GM18502 (cell line): ENCODE data around the gene PRKN.

ENCODE experiments used
- ATAC-seq: cut with Tn5 transposase; IDR thresholded peaks from one replicate; pipeline ENCODE4 v1.9.1; 2021; ENCODE audit warnings: mild to moderate bottlenecking; ENCODE audit not compliant: unreplicated experiment, poor library complexity

Gene PRKN

DNA sequence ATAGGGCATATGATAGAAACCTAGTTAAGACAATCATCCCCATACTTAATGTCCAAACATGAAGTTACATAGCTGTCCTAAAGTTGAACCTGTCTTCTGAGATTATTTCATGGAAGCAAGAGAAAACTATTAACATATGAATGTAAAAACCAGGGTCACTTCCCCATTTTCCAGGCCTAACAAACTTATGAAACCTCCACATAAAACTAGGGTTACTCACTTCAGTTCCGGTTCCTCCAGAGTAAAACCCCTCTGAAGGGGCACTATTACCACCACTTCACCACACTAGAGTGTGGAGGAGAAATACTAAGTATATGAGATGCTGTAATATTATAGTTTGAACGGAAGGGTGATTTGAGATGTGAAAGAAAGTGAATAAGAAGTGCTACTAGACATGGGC is 14.9 kb downstream of the PRKN start:
- no peak for ATAC-seq

DNA sequence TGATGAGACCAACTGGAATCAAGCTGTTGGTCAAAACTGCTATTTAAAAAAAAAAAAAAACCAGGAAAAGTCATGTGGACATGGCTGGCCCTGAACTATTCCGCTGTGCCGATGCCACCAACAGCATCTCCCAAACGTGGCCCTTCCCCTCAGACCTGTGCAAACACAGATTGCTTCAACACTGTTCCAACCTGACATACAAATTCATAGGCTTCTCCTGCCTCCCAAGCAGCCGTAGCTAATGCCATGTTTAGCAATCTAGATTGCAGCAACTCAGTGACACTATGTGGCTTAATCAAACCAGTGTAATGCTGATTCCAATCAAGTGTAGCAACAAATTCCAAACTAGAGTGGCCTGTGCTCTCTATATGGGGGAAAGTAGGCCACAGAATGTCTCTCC is 16.2 kb downstream of the PRKN start:
- ATAC-seq: no peak

DNA sequence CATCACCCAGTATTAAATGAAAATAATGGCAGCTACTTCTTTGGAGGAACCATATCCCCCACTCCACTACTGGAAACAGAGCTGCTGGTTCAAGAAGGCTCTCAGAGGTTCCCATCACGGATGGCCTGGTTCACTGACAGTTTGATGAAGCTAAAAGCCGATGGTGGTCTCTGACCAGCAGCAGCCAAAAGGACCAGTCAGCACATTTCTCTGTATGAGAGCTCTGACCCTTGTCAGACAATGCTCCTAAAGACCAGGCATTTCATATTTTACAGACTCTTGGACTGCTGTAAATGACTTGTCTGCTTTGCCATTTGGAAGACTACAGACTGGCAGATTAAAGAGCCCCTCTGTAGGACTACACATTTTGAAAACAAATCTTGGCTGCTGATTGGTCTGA is 16.6 kb downstream of the PRKN start:
- ATAC-seq: no peak

GRCh38 chr6:162710419-162710818 is 17.1 kb downstream of the PRKN start:
- ATAC-seq: no peak

DNA sequence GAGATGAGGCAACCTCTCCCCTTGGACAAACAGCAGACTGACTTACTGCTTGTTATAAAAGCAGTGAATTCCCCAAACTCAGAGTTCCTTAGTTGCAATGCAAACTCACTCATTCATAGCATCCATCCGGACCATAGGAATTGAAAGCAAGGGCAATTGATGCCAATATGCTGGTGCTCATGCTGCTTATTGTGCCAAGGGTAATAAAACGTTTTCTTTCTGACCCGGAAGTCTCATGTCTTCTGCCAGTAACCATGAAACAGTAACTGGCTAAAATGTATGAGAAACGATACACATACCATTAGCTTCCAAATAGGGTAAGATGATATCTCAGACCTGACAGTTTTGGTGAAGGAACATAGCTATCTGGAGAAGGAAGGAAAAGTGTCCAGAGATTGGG is 18.1 kb downstream of the PRKN start:
- no peak for ATAC-seq

DNA sequence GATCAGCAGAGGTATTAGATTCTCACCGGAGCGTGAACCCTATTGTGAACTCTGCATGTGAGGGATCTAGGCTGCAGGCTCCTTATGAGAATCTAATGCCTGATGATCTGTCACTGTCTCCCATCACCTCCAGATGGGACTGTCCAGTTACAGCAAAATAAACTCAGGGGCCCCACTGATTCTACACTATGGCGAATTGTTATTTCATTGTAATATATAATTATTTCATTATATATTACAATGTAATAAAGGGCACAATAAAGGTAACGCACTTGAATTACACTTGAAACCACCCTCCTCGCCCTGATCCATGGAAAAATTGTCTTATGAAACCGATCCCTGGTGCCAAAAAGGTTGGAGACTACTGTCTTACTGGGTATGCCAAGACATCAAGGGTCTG is 18.6 kb downstream of the PRKN start:
- ATAC-seq: no peak

DNA sequence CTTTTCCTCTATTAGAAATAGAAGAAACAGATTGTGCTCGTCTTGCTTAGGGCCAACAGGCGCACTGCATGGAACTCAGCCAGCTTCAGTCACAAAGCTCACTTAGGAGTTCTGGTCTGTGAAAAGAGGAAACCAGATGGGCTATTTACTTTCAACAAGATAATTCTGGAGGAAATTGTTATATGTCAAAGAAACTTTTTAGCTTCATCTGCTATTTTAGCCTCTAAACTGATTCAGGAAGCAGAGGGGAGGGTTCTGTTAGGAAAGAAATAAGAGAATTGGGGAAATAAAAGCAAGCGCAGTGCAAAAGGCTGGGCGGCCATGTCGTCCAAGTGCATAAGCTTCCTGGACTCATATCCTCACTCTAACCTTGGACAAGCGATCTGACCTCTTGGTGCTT is 21.3 kb downstream of the PRKN start:
- no peak for ATAC-seq

DNA sequence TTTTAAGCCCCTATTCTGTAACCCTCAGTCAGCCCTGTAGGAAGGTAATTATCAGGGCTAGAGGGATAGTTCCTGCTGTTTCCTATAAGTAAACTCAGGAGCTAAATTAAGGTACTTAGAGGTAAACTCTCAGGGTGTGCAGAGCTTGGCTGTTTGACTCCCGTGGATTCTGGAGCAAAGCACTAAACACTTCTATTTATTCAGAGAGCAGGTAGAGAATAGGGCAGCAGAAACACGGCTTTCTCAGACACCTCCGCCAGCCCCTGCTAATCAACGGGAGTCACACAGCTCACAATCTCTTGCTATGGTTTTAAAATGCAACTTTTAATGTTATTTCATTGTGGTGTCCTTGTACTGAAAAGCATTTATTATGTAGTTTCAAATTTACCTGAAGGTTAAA is 21.8 kb downstream of the PRKN start:
- ATAC-seq: no peak

DNA sequence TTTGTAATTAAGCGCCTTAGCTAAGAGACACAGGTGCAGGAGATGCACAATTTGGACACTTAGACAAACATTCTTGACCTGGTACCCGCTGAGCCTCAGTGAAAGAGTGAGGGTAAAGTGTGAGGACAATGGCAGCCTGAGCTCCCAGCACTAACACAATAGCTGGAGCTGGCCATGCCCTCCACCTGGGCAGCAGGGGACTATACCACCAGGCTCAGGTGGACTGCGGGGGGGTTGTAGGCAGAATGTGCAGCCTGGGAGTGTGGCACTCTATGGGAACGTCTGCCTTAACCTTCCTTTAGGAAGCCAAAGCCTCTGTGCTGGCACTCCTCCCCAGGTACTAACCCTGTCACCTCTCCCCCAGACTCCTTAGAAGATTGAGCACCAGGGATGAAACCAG is 23.6 kb downstream of the PRKN start:
- ATAC-seq: no peak

DNA sequence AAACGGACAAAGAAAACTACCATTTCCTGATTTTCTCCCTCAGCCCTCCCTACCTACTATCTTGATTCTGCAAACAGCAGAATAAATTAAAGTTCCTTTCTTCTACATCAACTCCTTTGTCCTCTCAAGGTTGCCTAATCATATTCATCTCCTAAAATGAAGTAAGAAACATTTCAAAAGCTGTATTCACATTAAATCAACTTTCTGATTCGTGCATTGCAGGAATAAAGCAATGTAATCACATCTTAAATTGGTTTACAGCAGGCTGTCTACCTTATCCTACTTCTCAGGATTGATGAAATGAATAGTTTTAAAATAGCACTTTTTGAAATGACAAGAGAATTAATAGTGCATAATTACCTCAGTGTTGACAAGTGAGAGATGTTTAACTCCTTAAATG is 25.1 kb downstream of the PRKN start:
- ATAC-seq: no peak

- ATAC-seq: no peak
Measured at GRCh38 chr6:162701551-162701950, 26.0 kb downstream of the PRKN start.

- no peak for ATAC-seq
Measured at GRCh38 chr6:162700966-162701365, 26.6 kb downstream of the PRKN start.

DNA sequence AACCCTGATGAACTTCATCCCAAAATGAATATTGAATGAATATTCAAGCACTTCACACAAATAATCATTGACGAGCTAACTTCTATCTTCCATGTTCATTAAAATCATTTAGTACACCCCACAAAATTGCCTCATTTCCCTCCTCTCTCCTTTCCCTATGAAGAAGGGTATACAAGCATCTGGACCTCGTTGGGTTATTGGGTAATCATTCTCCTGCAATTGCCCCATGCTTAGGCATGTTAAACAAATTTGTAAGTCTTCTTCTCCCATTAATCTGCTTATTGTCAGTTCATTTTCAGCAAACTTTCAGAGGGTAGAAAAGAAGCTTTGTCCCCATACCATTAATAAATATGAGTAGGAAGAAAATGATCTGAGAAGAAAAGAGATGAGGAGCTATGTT is 27.6 kb downstream of the PRKN start:
- no peak for ATAC-seq

- no peak for ATAC-seq
Measured at GRCh38 chr6:162698440-162698839, 29.1 kb downstream of the PRKN start.

DNA sequence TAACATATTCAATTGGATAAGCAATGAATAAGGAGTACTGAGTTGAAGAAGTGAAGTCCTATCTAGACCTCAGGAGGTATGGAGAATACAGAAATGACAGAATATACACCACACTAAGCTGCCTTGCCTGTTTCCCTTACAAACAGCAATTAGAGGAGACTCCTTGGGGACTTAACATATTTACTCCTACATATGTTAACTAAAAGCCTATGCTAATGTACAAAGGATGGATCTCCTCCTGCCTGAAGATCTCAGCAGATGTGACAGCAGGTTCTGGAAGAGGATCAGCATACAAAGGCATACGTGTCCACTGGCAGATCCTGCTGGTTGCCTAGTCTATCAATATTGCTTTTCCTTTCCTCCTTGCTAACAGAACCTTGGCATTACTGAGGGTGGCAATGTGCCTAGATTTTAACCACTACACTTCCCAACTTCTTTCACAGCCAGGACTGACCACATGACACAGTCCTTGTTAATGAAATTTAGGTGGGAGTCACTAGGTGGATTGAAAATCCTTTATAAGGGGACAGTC is 29.6 kb downstream of the PRKN start:
- ATAC-seq: no peak

DNA sequence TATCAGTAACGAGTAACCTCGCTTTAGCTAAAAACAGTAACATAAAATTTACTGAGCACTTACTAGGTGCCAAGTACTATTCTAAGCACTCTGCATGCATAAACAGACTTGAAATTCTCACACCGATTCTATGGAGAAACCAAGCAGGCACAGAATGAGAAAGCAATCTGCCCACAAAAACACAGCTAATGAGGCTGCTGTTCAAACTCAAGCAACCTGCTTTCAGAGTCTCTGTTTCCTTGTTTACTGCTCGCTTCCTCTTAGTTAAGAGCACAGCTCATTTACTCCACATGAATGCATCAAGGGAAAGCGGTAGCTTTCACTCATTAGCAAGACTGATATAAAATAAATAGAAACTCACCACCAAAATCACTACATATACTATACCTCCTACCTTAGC is 37.4 kb downstream of the PRKN start:
- ATAC-seq: no peak

DNA sequence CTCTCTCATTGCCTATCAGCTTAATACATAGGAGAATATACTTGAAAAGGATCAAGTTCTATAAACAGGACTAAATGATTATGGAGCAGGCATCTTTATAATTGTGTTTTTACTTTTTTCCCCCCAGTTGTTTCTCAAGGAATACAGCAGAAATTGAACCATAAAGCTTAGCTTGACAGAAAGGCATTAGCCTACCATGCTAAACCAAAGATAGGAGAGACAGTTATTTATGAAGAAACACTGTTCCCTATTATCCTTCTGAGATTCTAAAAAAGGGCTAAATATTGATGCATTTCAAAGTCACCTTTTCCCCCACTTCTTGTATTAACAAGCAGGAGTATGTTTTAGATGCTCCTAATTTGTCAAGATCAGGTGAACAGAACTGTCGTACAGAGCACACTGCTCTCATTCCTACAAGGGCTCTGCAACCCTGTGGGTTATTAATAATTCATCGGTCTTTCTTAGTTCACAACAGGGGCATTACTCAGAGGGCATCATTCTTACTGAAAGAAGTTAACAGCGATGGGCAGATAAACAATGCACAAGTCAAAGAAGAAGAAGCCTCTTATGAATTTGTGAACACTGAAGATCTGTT is 38.7 kb downstream of the PRKN start:
- no peak for ATAC-seq

DNA sequence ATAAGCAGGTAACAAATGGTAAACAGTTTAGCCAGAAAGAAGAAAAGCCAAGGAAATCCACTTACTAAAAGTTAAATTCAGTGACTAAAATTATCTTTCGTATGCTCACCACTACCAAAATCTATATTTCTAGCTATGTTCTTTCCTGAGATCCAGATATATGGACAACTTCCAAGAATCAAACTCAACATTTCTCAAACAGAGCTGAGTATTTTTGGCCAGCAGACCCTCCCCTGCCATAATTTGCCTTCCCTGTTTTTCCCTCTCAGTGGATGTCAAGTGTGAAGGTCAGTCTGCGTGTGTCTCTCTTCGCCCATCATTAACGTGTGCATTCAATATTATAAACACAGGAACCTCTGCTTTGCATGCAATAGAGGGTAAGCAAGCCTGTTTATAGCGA is 42.0 kb downstream of the PRKN start:
- ATAC-seq: no peak

DNA sequence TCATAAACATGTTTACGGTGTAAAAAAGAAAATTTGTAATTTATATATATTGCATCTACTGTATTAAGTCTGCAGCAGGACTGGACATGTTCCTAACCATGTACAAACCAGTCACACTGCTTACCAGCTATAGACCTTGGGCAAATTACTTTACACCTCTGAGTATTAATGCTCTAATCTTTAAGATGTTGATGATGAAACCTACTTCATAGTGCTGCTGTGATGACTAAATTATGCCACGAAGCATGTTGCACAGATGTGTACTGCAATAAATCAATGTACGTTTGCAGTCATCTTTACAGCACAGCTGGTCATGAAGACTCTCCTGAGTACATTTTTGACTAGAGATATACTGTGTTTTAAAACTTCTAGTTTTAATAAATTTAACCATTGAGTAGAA is 42.6 kb downstream of the PRKN start:
- ATAC-seq: no peak

DNA sequence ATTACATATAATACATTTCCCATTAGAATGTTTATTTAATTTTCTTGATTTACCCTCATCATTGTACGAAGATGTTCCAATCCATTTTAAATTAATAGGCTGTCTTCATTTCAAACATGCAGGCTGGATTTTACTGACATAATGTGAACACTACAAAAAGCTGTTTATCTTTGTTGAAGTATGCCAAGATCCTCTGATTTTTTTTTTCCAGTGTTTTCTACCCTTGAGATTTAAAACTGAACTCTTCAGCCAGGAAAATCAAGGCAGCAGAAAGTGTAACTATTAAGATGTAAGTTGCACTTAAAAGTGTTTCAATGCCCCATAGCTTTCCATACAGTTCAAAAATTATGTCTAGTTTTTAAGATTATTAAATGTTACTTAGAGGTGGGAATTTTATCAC is 43.5 kb downstream of the PRKN start:
- no peak for ATAC-seq

GRCh38 chr6:162683135-162683534 is 44.4 kb downstream of the PRKN start:
- no peak for ATAC-seq

DNA sequence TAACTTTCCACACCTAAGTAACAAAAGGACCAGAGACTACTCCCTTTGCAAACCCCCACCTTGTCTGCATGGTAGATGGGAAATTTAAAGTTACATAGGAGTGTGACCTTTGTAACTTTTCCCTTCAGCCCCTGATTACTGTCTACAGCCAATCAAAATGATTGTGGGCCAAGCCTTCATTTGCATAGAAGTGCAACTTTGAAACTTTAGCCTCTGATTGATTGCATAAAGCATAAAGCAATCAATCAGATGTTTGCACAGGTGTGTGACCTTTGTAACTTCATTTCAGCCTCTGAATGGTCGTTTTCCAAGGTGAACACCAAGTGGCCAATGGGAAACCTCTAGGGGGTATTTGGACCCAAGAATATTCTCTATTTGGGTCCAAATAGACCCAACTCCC is 46.1 kb downstream of the PRKN start:
- no peak for ATAC-seq

- no peak for ATAC-seq
Measured at GRCh38 chr6:162680871-162681270, 46.7 kb downstream of the PRKN start.
